GM21367 (cell line): ENCODE results near the gene HTR3B.
"Not testable (repeated sequence)": the region's sequence is repeated elsewhere in the genome, so short reads cannot be mapped to it uniquely, and the experiment has no call there.

Experiments
- ATAC-seq: cut with Tn5 transposase; IDR thresholded peaks from one replicate; pipeline ENCODE4 v1.9.1; 2021; ENCODE audit not compliant: unreplicated experiment

Gene HTR3B

GRCh38 chr11:113904379-113905101 is at the start of gene HTR3B:
TSS of gene HTR3B (plus strand) at chr11:113904796. CDS start at chr11:113904934, 138 bp downstream.
- no peak for ATAC-seq

DNA sequence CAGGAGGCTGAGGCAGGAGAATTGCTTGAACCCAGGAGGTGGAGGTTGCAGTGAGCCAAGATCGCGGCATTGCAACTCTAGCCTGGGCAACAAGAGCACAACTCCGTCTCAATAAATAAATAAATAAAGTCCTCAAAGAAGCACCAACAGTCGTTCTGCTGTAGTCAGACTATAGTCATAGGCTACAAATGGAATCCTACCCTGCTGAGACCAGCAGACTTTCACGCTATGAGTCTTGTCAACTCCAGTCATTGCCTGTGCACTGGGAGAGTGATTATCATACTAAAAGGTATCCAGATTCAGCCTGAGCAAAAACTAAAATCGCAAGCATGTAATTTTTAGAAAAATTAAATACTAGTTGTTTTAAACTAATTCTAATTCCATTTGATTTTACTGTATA is 48.8 kb upstream of the HTR3B start:
- no peak for ATAC-seq

GRCh38 chr11:113856966-113857759 is 47.4 kb upstream of the HTR3B start:
- ATAC-seq = no peak

GRCh38 chr11:113859665-113860064 is 44.9 kb upstream of the HTR3B start:
- ATAC-seq = no peak

DNA sequence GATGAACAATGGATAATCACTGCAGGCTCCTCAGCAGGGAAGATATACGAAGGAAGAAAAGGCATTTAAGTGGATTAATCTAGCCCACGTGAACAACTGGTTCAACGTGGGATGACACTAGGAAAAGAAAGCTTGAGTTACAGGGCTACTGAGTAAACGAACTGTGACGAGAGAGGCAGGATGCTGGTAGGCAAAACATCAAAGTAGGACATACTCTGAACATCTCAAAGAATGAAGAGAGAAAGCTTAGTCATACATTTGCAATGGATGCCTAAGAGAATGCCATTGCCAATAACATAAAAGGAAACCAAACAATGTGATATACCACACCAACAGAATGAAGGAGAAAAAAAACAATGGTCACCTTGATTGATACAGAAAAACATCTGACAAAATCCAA is 42.2 kb upstream of the HTR3B start:
- ATAC-seq = no peak

DNA sequence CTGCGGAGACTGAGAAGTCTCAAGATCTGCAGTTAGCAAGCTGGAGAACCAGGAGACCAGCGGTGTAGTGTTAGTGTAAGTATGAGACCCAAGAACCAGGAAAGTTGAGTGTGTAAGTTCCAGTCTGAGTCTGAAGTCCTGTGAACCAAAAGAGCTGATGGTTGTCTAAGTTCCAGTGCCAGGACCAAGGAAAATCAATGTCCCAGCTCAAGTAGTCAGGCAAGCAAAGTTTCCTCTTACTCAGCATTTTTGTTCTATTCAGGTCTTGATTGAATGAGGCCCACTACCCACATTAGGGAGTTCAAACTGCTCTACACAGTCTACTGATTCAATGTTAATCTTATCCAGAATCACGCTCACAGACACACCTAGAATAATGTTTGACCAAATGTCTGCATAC is 40.2 kb upstream of the HTR3B start:
- no peak for ATAC-seq

DNA sequence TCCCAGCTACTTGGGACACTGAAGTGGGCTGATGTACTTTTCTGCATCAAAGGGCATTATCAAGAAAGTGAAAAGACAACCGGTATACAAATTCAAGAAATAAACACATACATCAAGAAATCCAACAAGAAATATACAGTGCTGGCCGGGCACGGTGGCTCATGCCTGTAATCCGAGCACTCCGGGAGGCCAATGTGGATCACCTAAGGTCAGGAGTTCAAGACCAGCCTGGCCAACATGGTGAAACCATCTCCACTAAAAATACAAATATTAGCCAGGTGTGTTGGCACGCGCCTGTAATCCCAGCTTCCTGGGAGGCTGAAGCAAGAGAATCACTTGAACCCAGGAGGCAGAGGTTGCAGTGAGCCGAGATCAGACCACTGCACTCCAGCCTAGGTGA is 38.7 kb upstream of the HTR3B start:
- ATAC-seq = no peak

GRCh38 chr11:113867843-113868503 is 36.6 kb upstream of the HTR3B start:
- ATAC-seq = no peak

GRCh38 chr11:113871336-113871735 is 33.3 kb upstream of the HTR3B start:
- ATAC-seq = no peak

DNA sequence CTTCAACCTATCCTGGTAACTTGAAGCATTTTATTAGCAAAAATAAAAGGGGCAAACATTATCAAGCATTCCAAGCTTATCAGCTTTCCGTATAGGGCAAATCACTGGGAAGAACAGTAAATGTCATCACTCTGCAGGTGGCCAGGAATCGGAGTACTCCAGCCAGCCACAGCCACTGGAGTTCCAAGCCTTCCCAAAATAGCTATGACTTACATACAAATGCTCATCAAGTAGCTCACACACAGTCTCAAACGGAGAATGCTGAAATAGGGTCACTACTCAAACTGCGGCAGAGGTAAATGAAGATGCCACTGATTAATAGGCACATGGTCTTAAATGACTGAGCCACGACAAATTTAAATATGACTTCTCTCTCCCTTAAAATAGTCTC is 31.4 kb upstream of the HTR3B start:
- ATAC-seq = no peak

- ATAC-seq = no peak
Measured at GRCh38 chr11:113874096-113874495, 30.5 kb upstream of the HTR3B start.

DNA sequence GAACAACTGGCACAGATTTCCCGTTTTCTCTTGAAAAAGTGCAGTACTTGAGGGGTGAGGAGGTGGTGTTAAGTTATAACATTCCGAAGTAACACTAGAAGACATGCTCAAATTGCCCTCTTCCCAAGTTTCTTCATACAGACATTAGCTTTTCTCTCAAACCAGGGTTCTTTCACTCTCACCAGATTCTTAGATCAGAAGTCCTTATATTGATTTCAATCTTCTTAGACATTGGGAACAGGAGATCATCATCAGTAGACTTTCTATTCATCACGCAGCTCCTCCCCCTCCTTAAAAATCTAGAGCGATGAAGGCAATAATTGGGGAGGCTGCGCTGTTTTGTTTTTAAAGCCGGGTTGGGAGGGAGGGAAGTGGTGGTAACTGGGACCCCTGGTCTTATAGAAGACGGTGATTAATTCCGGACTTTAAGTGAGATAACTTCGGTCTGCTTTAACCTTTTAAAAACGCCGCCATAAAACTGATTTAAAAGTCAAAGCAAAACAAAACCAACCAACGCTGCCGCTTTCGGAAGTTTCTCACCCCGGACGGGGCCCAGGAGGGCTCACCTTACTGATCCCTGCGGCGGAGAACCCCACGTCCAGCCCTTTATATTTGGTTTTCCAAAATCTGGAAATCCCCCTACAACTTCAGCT is 29.9 kb upstream of the HTR3B start:
- ATAC-seq = peak; percentile 27

- ATAC-seq = peak; percentile 74
Measured at GRCh38 chr11:113875234-113876073, 29.1 kb upstream of the HTR3B start, which contains the start of gene USP28. TSS of gene USP28 (minus strand) at chr11:113875572. CDS start at chr11:113875501, 71 bp downstream.

- ATAC-seq = no peak
Measured at GRCh38 chr11:113876074-113876797, 28.4 kb upstream of the HTR3B start.

DNA sequence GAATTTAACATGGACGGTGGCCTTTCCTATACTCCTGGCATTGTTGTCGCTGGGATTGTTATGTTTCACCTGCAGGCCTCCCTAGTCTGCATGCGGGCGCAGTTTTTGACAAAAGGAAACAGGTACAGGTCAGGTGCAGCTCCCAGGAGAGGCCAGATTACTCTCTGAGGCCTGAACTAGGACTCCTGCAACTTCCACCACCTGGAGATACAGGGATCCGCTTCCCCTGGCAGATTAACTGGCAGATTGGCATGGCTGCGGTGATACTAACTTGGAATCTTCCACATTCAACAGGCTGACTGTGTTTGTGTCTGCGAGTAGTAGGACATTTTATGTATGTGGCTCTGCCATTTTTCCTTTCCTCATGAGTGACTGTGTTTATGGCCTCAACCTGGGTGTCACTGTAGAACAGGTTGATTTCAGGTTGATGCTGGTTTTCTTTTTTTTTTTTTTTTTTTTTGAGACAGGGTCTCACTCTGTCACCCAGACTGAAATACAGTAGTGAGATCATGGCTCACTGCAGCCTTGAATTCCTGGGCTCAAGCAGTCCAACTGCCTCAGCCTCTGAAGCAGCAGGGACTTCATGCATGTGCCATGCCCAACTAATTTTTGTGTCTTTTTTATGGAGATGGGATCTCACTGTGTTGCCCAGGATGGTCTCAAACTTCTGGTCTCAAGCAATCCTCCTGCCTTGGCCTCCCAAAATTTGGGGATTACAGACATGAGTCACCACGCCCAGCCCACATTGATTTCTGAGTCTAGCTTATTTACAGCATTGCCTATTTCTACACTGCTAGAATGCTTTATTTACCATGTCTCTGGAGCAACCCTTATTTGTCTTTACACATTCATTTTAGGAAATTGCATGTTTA is 27.6 kb upstream of the HTR3B start:
- no peak for ATAC-seq

GRCh38 chr11:113877670-113878055 is 26.9 kb upstream of the HTR3B start:
- ATAC-seq = no peak

GRCh38 chr11:113879446-113879845 is 25.1 kb upstream of the HTR3B start:
- not testable (repeated sequence) for ATAC-seq

DNA sequence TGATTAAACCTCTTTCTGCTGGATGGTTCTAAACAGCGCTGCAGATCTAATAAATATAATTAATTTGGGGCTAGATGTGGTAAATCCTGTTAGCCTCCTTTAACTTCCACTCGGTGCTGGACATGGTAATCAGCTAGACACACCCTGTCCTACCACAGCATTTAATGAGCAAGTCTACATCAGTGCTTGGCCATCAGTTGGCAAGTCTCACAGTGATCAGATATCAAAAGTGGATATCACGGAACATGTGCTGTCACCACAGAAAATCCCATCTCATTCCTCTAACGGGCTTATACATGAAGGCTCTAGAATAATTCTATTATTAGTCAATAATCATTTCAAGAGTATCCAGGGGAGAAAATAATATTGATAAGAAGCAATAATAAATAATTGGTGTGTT is 23.6 kb upstream of the HTR3B start:
- no peak for ATAC-seq

DNA sequence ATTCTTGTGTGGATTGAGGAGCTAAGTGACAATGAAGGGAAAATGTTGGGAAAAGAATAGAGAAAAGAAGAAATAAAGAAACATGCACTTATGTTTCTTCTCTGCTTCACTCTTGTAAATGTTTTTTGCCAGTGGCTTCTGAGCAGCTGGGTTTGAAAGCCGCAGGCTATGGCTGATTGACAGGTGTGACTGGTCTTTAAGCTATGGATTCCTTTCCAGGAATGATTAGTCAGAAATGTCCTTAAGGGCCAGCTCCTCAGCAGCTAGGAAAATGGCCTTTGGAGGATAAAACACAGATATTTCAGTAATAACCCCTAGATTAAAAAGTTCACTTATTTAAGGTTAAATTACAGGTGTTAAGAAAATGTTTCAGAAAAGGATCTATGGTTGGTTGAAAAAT is 22.7 kb upstream of the HTR3B start:
- ATAC-seq = no peak
